ENCODE results near the gene SPATA33. TPM values are rescaled to one million over a fixed set of nuclear protein-coding genes. Genes with fewer than 3 reads are reported as not detected.

SPATA33 gene
- total and polyA plus RNA-seq, 10 of the 15 experiments (the other 5 are each of a cell fraction or from before 2014, with no cell fraction given): 1.1 to 15.8 (median 7.6) TPM

Other genes starting within 250 kb of the SPATA33 start
Only the 7 nearest of the 13 such genes appear.
- 22.5 and 23.4 TPM in 2 replicates for gene CPNE7, start 82.1 kb upstream of the SPATA33 start, total RNA-seq (2014; rRNA removed)
- 13.1 and 13.5 TPM in 2 replicates for gene CPNE7, start 82.1 kb upstream of the SPATA33 start, total RNA-seq (2014; rRNA removed; fragmentation: Illumina TruSeq; extraction: Trizol)
- gene CPNE7, start 82.1 kb upstream of the SPATA33 start, total RNA-seq (2021): 39.6 and 46.9 TPM in 2 replicates
- gene CPNE7, start 82.1 kb upstream of the SPATA33 start, polyA plus RNA-seq (2011; rRNA removed): 6.1 and 7.4 TPM in 2 replicates
- 16.5 and 17.5 TPM in 2 replicates for gene CPNE7, start 82.1 kb upstream of the SPATA33 start, polyA plus RNA-seq (2014; fragmentation: Illumina TruSeq; extraction: Trizol)
- gene CPNE7, start 82.1 kb upstream of the SPATA33 start, polyA plus RNA-seq (2014; fragmentation: Nextera tagmentation; extraction: Ambion mirVana): 1 to 10 TPM in 1 of 2 experiments, under 1 TPM in 1; 0.29 to 1.1 TPM
- 39.7 and 49.2 TPM in 2 replicates for gene CPNE7, start 82.1 kb upstream of the SPATA33 start, polyA plus RNA-seq (2014; rRNA removed)
- gene CPNE7, start 82.1 kb upstream of the SPATA33 start, polyA plus RNA-seq (2016; fragmentation: Nextera tagmentation; extraction: Ambion mirVana): 10 to 100 TPM; 17.6 to 19.7 TPM
- not detected in 2 replicates for gene DPEP1, start 44.2 kb upstream of the SPATA33 start, total RNA-seq (2014; rRNA removed)
- gene DPEP1, start 44.2 kb upstream of the SPATA33 start, total RNA-seq (2014; rRNA removed; fragmentation: Illumina TruSeq; extraction: Trizol): not detected in 2 replicates
- gene DPEP1, start 44.2 kb upstream of the SPATA33 start, total RNA-seq (2021): not detected in 2 replicates
- gene DPEP1, start 44.2 kb upstream of the SPATA33 start, polyA plus RNA-seq (2011; rRNA removed): not detected in 2 replicates
- gene DPEP1, start 44.2 kb upstream of the SPATA33 start, polyA plus RNA-seq (2014; fragmentation: Illumina TruSeq; extraction: Trizol): not detected in 2 replicates
- not detected for gene DPEP1, start 44.2 kb upstream of the SPATA33 start, polyA plus RNA-seq (2014; fragmentation: Nextera tagmentation; extraction: Ambion mirVana)
- gene DPEP1, start 44.2 kb upstream of the SPATA33 start, polyA plus RNA-seq (2014; rRNA removed): not detected in 2 replicates
- not detected for gene DPEP1, start 44.2 kb upstream of the SPATA33 start, polyA plus RNA-seq (2016; fragmentation: Nextera tagmentation; extraction: Ambion mirVana)
- gene CHMP1A, start 128 bp upstream of the SPATA33 start, total RNA-seq (2014; rRNA removed): 59.0 and 67.8 TPM in 2 replicates
- gene CHMP1A, start 128 bp upstream of the SPATA33 start, total RNA-seq (2014; rRNA removed; fragmentation: Illumina TruSeq; extraction: Trizol): 36.3 and 41.5 TPM in 2 replicates
- gene CHMP1A, start 128 bp upstream of the SPATA33 start, total RNA-seq (2021): 81.4 and 85.3 TPM in 2 replicates
- 20.7 and 41.0 TPM in 2 replicates for gene CHMP1A, start 128 bp upstream of the SPATA33 start, polyA plus RNA-seq (2011; rRNA removed)
- 12.3 and 36.2 TPM in 2 replicates for gene CHMP1A, start 128 bp upstream of the SPATA33 start, polyA plus RNA-seq (2014; fragmentation: Illumina TruSeq; extraction: Trizol)
- gene CHMP1A, start 128 bp upstream of the SPATA33 start, polyA plus RNA-seq (2014; fragmentation: Nextera tagmentation; extraction: Ambion mirVana): 1 to 10 TPM; 1.0 to 3.8 TPM
- 82.8 and 97.4 TPM in 2 replicates for gene CHMP1A, start 128 bp upstream of the SPATA33 start, polyA plus RNA-seq (2014; rRNA removed)
- gene CHMP1A, start 128 bp upstream of the SPATA33 start, polyA plus RNA-seq (2016; fragmentation: Nextera tagmentation; extraction: Ambion mirVana): 10 to 100 TPM; 81.2 to 86.7 TPM
- 31.8 and 41.9 TPM in 2 replicates for gene CDK10, start 28.9 kb downstream of the SPATA33 start, total RNA-seq (2014; rRNA removed)
- gene CDK10, start 28.9 kb downstream of the SPATA33 start, total RNA-seq (2014; rRNA removed; fragmentation: Illumina TruSeq; extraction: Trizol): 20.8 and 23.5 TPM in 2 replicates
- 45.3 and 58.7 TPM in 2 replicates for gene CDK10, start 28.9 kb downstream of the SPATA33 start, total RNA-seq (2021)
- gene CDK10, start 28.9 kb downstream of the SPATA33 start, polyA plus RNA-seq (2011; rRNA removed): 22.1 and 30.1 TPM in 2 replicates
- gene CDK10, start 28.9 kb downstream of the SPATA33 start, polyA plus RNA-seq (2014; fragmentation: Illumina TruSeq; extraction: Trizol): 12.1 and 26.5 TPM in 2 replicates
- 1 to 10 TPM; 1.5 to 2.5 TPM for gene CDK10, start 28.9 kb downstream of the SPATA33 start, polyA plus RNA-seq (2014; fragmentation: Nextera tagmentation; extraction: Ambion mirVana)
- 56.8 and 58.6 TPM in 2 replicates for gene CDK10, start 28.9 kb downstream of the SPATA33 start, polyA plus RNA-seq (2014; rRNA removed)
- 10 to 100 TPM; 54.1 to 55.6 TPM for gene CDK10, start 28.9 kb downstream of the SPATA33 start, polyA plus RNA-seq (2016; fragmentation: Nextera tagmentation; extraction: Ambion mirVana)
- gene SPATA2L, start 43.9 kb downstream of the SPATA33 start, total RNA-seq (2014; rRNA removed): 4.9 and 6.9 TPM in 2 replicates
- gene SPATA2L, start 43.9 kb downstream of the SPATA33 start, total RNA-seq (2014; rRNA removed; fragmentation: Illumina TruSeq; extraction: Trizol): 0.78 and 1.0 TPM in 2 replicates
- 6.9 and 7.8 TPM in 2 replicates for gene SPATA2L, start 43.9 kb downstream of the SPATA33 start, total RNA-seq (2021)
- gene SPATA2L, start 43.9 kb downstream of the SPATA33 start, polyA plus RNA-seq (2011; rRNA removed): 1.2 and 2.3 TPM in 2 replicates
- gene SPATA2L, start 43.9 kb downstream of the SPATA33 start, polyA plus RNA-seq (2014; fragmentation: Illumina TruSeq; extraction: Trizol): 0.24 TPM in 1 of 2 replicates, not detected in the other
- under 1 TPM in 1 of 2 experiments, not detected in 1; 0.20 TPM for gene SPATA2L, start 43.9 kb downstream of the SPATA33 start, polyA plus RNA-seq (2014; fragmentation: Nextera tagmentation; extraction: Ambion mirVana)
- gene SPATA2L, start 43.9 kb downstream of the SPATA33 start, polyA plus RNA-seq (2014; rRNA removed): 4.7 and 6.0 TPM in 2 replicates
- 1 to 10 TPM; 3.9 to 5.9 TPM for gene SPATA2L, start 43.9 kb downstream of the SPATA33 start, polyA plus RNA-seq (2016; fragmentation: Nextera tagmentation; extraction: Ambion mirVana)
- 1.2 and 1.4 TPM in 2 replicates for gene VPS9D1, start 63.1 kb downstream of the SPATA33 start, total RNA-seq (2014; rRNA removed)
- gene VPS9D1, start 63.1 kb downstream of the SPATA33 start, total RNA-seq (2014; rRNA removed; fragmentation: Illumina TruSeq; extraction: Trizol): 0.64 and 1.0 TPM in 2 replicates
- 2.7 and 3.0 TPM in 2 replicates for gene VPS9D1, start 63.1 kb downstream of the SPATA33 start, total RNA-seq (2021)
- gene VPS9D1, start 63.1 kb downstream of the SPATA33 start, polyA plus RNA-seq (2011; rRNA removed): 0.35 and 0.65 TPM in 2 replicates
- 0.06 and 1.0 TPM in 2 replicates for gene VPS9D1, start 63.1 kb downstream of the SPATA33 start, polyA plus RNA-seq (2014; fragmentation: Illumina TruSeq; extraction: Trizol)
- gene VPS9D1, start 63.1 kb downstream of the SPATA33 start, polyA plus RNA-seq (2014; fragmentation: Nextera tagmentation; extraction: Ambion mirVana): 1 to 10 TPM in 1 of 2 experiments, under 1 TPM in 1; 0.85 to 1.1 TPM
- gene VPS9D1, start 63.1 kb downstream of the SPATA33 start, polyA plus RNA-seq (2014; rRNA removed): 2.8 and 4.2 TPM in 2 replicates
- 1 to 10 TPM; 1.0 to 1.5 TPM for gene VPS9D1, start 63.1 kb downstream of the SPATA33 start, polyA plus RNA-seq (2016; fragmentation: Nextera tagmentation; extraction: Ambion mirVana)
- gene ZNF276, start 63.7 kb downstream of the SPATA33 start, total RNA-seq (2014; rRNA removed): 14.2 and 15.5 TPM in 2 replicates
- 6.8 and 11.6 TPM in 2 replicates for gene ZNF276, start 63.7 kb downstream of the SPATA33 start, total RNA-seq (2014; rRNA removed; fragmentation: Illumina TruSeq; extraction: Trizol)
- 18.5 and 22.3 TPM in 2 replicates for gene ZNF276, start 63.7 kb downstream of the SPATA33 start, total RNA-seq (2021)
- gene ZNF276, start 63.7 kb downstream of the SPATA33 start, polyA plus RNA-seq (2011; rRNA removed): 6.0 and 9.4 TPM in 2 replicates
- gene ZNF276, start 63.7 kb downstream of the SPATA33 start, polyA plus RNA-seq (2014; fragmentation: Illumina TruSeq; extraction: Trizol): 5.9 and 10.3 TPM in 2 replicates
- under 1 TPM; 0.27 to 0.93 TPM for gene ZNF276, start 63.7 kb downstream of the SPATA33 start, polyA plus RNA-seq (2014; fragmentation: Nextera tagmentation; extraction: Ambion mirVana)
- gene ZNF276, start 63.7 kb downstream of the SPATA33 start, polyA plus RNA-seq (2014; rRNA removed): 22.7 and 27.1 TPM in 2 replicates
- gene ZNF276, start 63.7 kb downstream of the SPATA33 start, polyA plus RNA-seq (2016; fragmentation: Nextera tagmentation; extraction: Ambion mirVana): 1 to 10 TPM; 8.0 TPM

Data from GM12878 (cell line).